ENCODE results near the gene SAMHD1. TPM values are rescaled to one million over a fixed set of nuclear protein-coding genes. Genes with fewer than 3 reads are reported as not detected.
"Not testable (repeated sequence)": the region's sequence is repeated elsewhere in the genome, so short reads cannot be mapped to it uniquely, and the experiment has no call there.

Gene SAMHD1
- total RNA-seq, 1 donor from 2014 or later = 80.2 TPM

- DNase-seq (ENCODE audit: low spot score) = no peak
Observed at GRCh38 chr20:36956016-36956415, 4.5 kb upstream of the SAMHD1 start.

DNA sequence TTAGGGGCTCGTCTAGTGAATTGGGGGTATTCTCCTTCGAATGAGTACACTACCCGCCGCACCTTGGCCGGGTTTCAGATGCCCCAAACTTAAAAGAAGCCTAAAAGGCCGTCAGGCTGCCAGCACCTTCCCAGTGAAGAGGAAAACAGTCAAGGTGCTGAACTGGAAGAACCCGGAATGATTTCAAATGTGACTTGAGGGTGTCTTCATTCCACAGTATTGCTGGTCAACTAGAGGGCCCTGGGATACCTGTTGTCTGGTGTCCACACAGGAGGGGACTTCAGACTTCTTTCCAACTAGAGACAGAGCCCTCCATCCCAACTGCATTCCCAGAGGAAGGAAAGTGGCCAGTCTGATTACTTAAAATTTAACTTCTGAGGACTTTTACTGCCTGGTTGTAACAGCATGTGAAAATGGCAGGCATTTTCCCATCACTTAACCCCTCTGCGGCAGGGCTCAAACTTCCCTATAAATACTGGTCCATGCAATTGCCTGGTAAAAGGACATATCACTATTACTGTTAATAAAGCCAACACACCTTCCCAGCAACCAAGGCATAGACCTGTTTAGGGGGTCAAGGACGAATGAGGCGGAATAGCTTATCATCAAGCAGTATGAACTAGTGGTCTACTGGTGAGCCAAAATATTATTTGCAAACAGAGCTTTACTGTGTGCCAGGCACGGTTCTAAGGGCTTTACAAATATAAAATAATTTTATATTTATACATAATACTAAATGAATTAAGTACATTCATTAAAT lies 651 bp upstream of the SAMHD1 start:
- no peak for DNase-seq (ENCODE audit: low spot score)

- no peak for DNase-seq (ENCODE audit: low spot score)
Observed at GRCh38 chr20:36950414-36951197, 902 bp downstream of the SAMHD1 start.

GRCh38 chr20:36941401-36941835 lies 10.1 kb downstream of the SAMHD1 start:
- DNase-seq (ENCODE audit: low spot score) = no peak

- DNase-seq (ENCODE audit: low spot score) = no peak
Observed at GRCh38 chr20:36937402-36937770, 14.1 kb downstream of the SAMHD1 start.

GRCh38 chr20:36936761-36937401 lies 14.6 kb downstream of the SAMHD1 start:
- DNase-seq (ENCODE audit: low spot score) = not testable (repeated sequence)

- DNase-seq (ENCODE audit: low spot score) = no peak
Observed at GRCh38 chr20:36936341-36936740, 15.2 kb downstream of the SAMHD1 start.

DNA sequence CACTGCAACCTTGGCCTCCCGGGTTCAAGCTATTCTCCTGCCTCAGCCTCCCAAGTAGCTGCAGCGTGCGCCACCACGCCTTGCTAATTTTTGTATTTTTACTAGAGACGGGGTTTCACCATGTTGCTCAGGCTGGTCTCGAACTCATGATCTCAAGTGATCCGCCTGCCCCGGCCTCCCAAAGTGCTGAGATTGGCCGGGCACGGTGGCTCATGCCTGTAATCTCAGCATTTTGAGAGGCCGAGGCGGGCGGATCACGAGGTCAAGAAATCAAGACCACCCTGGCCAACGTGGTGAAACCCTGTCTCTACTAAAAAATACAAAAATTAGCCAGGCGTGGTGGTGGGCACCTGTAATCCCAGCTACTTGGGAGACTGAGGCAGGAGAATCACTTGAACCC lies 17.9 kb downstream of the SAMHD1 start:
- not testable (repeated sequence) for DNase-seq (ENCODE audit: low spot score)

DNA sequence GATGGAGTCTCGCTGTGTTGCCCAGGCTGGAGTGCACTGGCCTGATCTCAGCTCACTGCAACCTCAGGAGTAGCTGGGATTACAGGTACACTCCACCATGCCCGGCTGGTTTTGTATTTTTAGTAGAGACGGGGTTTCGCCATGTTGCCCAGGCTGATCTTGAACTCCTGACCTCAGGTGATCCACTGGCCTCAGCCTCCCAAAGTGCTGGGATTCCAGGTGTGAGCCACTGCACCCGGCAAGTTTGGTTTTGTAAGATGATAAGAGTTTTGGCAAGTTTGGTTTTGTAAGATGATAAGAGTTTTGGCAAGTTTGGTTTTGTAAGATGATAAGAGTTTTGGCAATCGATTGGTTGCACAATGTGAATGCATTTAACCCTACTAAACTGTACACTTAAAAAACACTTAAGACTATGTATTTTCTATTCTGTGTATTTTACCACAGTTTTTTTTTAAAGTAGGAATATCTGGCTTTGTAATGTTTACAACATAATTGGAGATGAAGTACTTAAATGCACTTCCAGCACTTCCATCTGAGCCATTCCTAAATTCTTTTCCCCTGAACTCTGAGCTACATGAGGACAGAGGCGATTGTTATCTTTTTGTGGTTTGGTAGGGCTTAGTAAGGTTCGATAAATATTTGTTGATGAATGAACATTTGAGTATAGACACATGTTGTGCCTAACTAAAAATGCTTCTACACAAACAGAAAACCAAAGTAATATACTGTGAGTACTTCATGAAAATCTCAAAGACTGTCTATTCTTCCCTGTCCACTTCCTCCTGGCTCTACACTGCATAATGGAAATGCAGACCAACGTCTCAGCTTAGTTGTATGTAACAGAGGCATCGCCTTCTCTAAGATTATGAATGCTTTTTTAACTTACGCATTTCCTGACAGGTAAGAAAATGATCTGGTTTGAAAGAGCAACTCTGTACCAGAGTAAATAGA lies 18.8 kb downstream of the SAMHD1 start:
- DNase-seq (ENCODE audit: low spot score) = no peak

DNA sequence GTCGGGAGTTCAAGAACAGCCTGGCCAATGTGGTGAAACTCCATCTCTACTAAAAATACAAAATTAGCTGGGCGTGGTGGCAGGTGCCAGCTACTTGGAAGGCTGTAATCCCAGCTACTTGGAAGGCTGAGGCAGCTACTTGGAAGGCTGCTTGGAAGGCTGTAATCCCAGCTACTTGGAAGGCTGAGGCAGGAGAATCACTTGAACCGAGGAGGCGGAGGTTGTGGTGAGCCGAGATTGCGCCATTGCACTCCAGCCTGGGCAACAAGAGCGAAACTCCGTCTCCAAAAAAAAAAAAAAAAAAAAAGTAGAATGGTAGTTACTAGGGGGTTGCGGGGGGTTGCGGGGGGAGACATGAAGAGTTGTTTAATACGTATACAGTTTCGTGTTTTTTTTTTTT lies 19.4 kb downstream of the SAMHD1 start:
- DNase-seq (ENCODE audit: low spot score) = not testable (repeated sequence)

- no peak for DNase-seq (ENCODE audit: low spot score)
Observed at GRCh38 chr20:36929691-36930090, 21.8 kb downstream of the SAMHD1 start.

GRCh38 chr20:36929290-36929689 lies 22.2 kb downstream of the SAMHD1 start:
- no peak for DNase-seq (ENCODE audit: low spot score)

DNA sequence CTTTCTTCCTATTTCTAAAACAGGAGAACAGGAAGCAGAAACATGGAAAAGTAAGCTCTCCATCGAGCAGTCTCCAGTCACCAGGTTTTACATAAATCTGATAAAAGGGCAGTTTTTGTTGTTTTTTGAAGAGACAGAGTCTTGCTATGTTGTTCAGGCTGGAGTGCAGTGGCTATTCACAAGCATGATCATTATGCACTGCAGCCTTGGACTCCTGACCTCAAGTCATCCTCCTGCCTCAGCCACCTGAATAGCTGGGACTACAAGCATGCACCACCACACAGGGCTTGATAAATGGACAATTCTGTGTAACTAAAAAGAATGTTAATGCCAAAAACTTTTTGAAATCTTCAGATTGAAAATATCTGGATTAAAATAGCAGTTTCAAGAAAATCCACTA lies 23.8 kb downstream of the SAMHD1 start:
- DNase-seq (ENCODE audit: low spot score) = no peak

- no peak for DNase-seq (ENCODE audit: low spot score)
Observed at GRCh38 chr20:36926653-36927200, 24.8 kb downstream of the SAMHD1 start.

DNA sequence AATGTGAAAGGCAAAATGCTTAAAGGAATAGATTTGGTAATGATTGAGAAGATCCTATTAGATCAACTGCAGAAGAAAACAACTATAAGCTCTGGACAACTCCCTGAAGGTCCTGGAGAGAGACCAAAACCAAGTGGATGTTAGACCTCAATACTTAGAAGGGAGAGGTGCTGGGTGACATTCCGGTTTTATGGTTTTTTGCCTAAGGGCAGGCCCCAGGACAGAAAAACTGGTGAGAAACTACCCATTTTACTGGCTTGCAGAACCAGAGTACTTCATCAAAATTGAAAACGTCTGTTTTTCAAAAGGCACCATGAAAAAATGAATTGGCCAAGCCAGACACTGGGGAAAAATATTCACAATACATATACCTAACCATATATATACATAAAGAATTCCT lies 26.3 kb downstream of the SAMHD1 start:
- DNase-seq (ENCODE audit: low spot score) = no peak

- DNase-seq (ENCODE audit: low spot score) = no peak
Observed at GRCh38 chr20:36924167-36925045, 27.1 kb downstream of the SAMHD1 start.

GRCh38 chr20:36920334-36920730 lies 31.2 kb downstream of the SAMHD1 start:
- no peak for DNase-seq (ENCODE audit: low spot score)

DNA sequence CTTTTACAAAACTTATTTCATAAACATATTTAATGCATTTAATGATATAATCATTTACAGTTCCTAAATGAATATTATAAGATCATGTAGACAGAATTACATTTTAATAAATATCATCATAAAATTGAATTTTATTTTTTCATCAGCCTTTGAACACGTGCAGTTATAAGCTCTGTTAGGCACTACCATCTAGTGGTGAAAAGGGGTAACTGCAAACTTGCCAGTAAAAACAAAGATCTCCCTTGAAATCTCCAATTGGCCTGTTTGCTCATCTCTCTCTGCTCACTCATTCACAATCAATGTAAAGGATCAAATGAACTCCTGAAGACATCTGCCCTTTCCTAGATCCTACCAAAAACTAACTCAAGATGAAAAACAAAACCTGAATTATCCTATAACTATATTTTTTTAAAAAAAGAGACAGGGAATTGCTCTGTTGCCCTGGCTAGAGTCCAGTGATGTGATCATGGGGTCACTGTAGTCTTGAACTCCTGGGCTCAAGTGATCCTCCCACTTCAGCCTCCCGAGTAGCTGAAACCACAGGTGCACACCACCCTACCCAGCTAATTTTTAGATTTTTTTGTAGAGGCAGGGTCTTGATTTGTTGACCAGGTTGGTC lies 31.7 kb downstream of the SAMHD1 start:
- DNase-seq (ENCODE audit: low spot score) = no peak

GRCh38 chr20:36917943-36918342 lies 33.6 kb downstream of the SAMHD1 start:
- no peak for DNase-seq (ENCODE audit: low spot score)

GRCh38 chr20:36917240-36917639 lies 34.3 kb downstream of the SAMHD1 start:
- no peak for DNase-seq (ENCODE audit: low spot score)

Data from mucosa of gallbladder (tissue), 1 donor.